Cardiac muscle cell (in vitro differentiated cells and primary cell): ENCODE measurements around the gene ADGRG3. TPM values are rescaled to one million over a fixed set of nuclear protein-coding genes. Genes with fewer than 3 reads are reported as not detected.

Source experiments
- DNase-seq, 2 donors: peaks; one replicate each; pipeline versions ENCODE4 v3.0.0 to v3.0.0-alpha.2; 2010 to 2017; ENCODE audit warnings: low read depth in 1 of 2, low spot score in 1 of 2
- H3K27ac ChIP-seq: fragments of 200-600 bp; sonication (generic); 2 replicates; pipeline ENCODE4 v1.5.1; 2016
- H3K27me3 ChIP-seq: fragments of 200-600 bp; sonication (generic); 2 replicates; pipeline ENCODE4 v1.6.0; 2016; ENCODE audit warnings: control low read depth
- H3K36me3 ChIP-seq: fragments of 200-600 bp; sonication (generic); 2 replicates; pipeline ENCODE4 v1.5.1; 2016; ENCODE audit warnings: control low read depth
- H3K4me1 ChIP-seq: fragments of 200-600 bp; sonication (generic); 2 replicates; pipeline ENCODE4 v1.8.1; 2017; ENCODE audit warnings: low read depth, mild to moderate bottlenecking, mixed run types
- H3K4me3 ChIP-seq: fragments of 200-600 bp; sonication (generic); 2 replicates; pipeline ENCODE4 v1.5.1; 2016; ENCODE audit warnings: mild to moderate bottlenecking
- H3K9me3 ChIP-seq: fragments of 200-600 bp; sonication (generic); 2 replicates; pipeline ENCODE4 v1.5.1; 2017; ENCODE audit warnings: low read depth, mild to moderate bottlenecking, control low read depth
- CTCF ChIP-seq: IDR thresholded peaks from 2 replicates; pipeline ENCODE4 v1.5.1; 2012; ENCODE audit warnings: low read depth, mild to moderate bottlenecking, low read length
- polyA plus RNA-seq: library from polyadenylated mRNA; unstranded; fragments of >200 nt; fragmentation: Nextera tagmentation; extraction: Ambion mirVana; gene quantifications from 2 replicates; pipeline ENCODE4 v1.2.1, GENCODE V29; 2016
- total RNA-seq: library from RNA; depleted of rRNA; stranded (reverse); fragments of >200 nt; gene quantifications from 2 replicates; pipeline ENCODE4 v1.2.3, GENCODE V29; 2016

ADGRG3 gene
- total and polyA plus RNA-seq, 2 experiments from 2014 or later, result not detected

DNA sequence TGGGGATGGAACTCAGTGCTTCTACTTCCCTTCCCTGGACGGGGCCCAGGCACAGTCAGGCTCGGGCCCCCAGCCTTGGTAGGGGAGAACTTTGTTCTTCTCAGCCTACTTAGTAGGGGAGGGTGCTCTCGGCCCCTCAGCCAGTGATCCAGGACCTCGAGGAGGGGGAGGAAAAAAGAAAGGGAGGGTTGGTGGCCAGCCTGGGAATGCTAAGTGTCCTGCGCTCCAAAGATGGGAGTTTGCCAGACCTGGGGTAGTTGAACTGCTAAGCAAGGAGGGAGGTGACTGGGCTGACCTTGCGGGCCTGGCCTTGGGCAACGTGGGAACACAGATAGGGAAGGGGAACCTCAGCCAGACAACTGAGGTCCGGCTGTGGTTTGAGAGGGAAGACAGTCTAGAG is 27.5 kb upstream of the ADGRG3 start:
- Histone ChIP-seq H3K27me3 (no peaks in the 10 kb centered on the region), H3K27ac (no peak overlapping the region), H3K4me1 (no peaks in the 10 kb centered on the region), H3K36me3 (no peaks in the 10 kb centered on the region), H3K9me3 (no peaks in the 10 kb centered on the region), H3K4me3 (no peak overlapping the region)
- DNase-seq, result no peak
- no peak for TF ChIP-seq CTCF

- no peak for TF ChIP-seq CTCF
- Histone ChIP-seq H3K4me3 (no peak overlapping the region), H3K4me1 (no peaks in the 10 kb centered on the region)
Measured at GRCh38 chr16:57642160-57643135, 25.7 kb upstream of the ADGRG3 start.

DNA sequence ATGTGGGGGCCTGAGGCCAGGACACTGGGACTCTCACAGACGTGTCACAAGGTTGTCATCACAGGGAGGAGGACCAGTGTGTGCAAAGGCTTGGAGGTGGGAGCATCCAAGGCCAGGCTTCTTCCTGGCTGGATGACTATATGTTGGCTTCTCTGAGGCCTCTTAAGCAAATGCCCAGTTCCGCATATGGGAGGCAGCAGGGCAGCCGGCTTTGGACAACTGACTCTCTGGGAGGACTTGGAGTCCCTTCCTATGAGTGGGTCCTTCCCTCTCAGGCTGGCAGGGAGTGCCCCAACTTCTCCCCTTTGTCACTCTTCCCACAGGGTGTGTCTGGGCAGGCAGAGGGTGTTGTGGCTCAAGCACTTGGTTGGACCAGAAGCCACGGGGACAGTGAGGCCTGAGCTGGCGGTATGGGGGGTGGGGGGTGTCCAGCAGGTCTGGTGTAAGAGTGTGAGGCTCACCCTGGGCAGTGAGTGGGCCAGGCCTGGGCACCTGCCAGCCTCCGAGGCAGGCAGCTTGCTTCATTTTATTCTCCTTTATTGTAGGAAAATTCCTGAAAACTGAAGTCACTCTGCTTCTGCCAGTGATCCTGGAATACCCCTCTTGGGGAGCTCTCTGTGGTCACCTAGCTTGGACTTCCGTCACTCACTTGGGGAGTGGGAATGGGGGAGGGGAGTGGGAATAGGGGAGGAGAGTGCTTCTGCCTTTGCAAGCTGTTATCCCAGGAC is 24.8 kb upstream of the ADGRG3 start:
- Histone ChIP-seq H3K27me3 (no peaks in the 10 kb centered on the region), H3K27ac (no peak overlapping the region), H3K9me3 (no peaks in the 10 kb centered on the region), H3K4me3 (no peak overlapping the region), H3K36me3 (no peaks in the 10 kb centered on the region), H3K4me1 (no peaks in the 10 kb centered on the region)
- TF ChIP-seq CTCF, result no peak
- peak in 1 of 2 donors; percentile 31 for DNase-seq

More at GRCh38 chr16:57642160-57643135, 25.7 kb upstream of the ADGRG3 start:
- H3K27ac ChIP-seq, result no peak overlapping the region
- no peaks in the 10 kb centered on the region for H3K9me3 ChIP-seq
- H3K36me3 ChIP-seq, result no peaks in the 10 kb centered on the region
- no peak for DNase-seq
- no peaks in the 10 kb centered on the region for H3K27me3 ChIP-seq

- no peak for TF ChIP-seq CTCF
- Histone ChIP-seq H3K36me3 (no peaks in the 10 kb centered on the region), H3K27me3 (no peaks in the 10 kb centered on the region), H3K27ac (no peak overlapping the region), H3K4me3 (no peak overlapping the region), H3K9me3 (no peaks in the 10 kb centered on the region), H3K4me1 (no peaks in the 10 kb centered on the region)
- no peak for DNase-seq
Measured at GRCh38 chr16:57643910-57644309, 24.2 kb upstream of the ADGRG3 start.

DNA sequence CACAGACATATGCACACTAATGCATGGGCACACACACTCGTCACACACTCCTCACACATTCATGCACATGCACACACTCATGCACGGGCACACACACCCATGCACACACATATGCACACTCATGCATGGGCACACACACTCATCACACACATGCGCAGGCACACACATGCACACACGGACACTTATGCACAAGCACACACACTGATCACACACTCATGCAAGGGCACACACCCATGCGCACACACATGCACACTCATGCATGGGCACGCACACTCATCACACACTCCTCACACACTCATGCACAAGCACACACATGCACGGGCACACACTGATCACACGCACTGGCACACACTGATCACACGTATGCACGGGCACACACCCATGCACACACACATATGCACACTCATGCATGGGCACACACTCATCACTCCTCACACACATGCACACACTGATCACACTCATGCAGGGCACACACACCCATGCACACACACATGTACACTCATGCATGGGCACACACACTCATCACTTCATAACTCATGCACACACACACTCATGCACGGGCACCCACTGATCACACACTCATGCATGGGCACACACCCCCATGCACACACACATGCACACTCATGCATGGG is 23.6 kb upstream of the ADGRG3 start:
- no peaks in the 10 kb centered on the region for H3K36me3 ChIP-seq
- DNase-seq, result no peak
- TF ChIP-seq CTCF, result no peak

More for the DNA sequence above, 23.6 kb upstream of the ADGRG3 start:
- no peak overlapping the region for H3K27ac ChIP-seq
- no peaks in the 10 kb centered on the region for H3K4me1 ChIP-seq
- H3K27me3 ChIP-seq, result no peaks in the 10 kb centered on the region
- no peak overlapping the region for H3K4me3 ChIP-seq
- no peaks in the 10 kb centered on the region for H3K9me3 ChIP-seq
